GM19455 (cell line): ENCODE measurements around the gene COX5B.

Source experiments
- ATAC-seq: cut with Tn5 transposase; IDR thresholded peaks from one replicate; pipeline ENCODE4 v1.9.1; 2021; ENCODE audit not compliant: unreplicated experiment

The COX5B gene

DNA sequence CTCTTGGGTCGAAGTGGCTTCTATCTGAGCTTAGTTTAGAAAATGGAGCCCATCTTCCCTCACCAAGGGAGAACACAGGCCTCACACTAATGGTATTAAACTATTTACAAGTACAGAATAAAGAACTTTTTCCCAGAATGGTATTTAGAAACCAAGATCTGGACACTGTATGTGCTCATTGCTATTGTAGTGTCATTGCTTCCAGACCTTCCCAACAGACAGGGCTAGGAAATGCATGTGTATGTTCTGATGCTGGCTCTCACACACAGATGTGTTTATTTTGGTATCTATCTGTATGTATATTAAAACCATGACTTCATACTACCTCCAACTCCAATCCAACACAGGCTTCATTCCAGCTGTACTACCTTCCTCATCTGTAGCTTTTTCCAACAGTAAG is 8.0 kb downstream of the COX5B start:
- no peak for ATAC-seq

- ATAC-seq, result no peak
These were observed 8.4 kb downstream of the COX5B start for GRCh38 chr2:97654309-97654708.

DNA sequence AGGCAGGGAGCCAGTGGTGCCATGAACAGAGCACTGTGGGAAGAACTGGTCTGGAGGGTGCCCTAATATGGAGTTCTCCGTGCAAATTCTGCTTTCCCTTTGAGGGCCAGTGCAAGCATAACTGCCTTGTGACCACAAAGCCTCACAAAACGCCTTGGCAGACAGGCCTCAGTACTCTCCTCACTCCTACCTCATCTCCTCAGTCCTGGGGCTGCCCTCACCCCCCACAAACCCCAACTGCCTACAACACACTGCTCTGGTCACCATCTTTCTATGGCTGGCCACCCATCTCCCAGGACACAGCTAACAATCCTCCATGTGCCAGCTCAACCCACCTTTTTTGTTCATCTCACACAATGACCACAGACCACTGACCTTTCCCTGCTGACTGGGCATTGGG is 8.9 kb downstream of the COX5B start:
- ATAC-seq, result no peak

- ATAC-seq, result no peak
These were observed 10.4 kb downstream of the COX5B start for GRCh38 chr2:97656129-97656755.

DNA sequence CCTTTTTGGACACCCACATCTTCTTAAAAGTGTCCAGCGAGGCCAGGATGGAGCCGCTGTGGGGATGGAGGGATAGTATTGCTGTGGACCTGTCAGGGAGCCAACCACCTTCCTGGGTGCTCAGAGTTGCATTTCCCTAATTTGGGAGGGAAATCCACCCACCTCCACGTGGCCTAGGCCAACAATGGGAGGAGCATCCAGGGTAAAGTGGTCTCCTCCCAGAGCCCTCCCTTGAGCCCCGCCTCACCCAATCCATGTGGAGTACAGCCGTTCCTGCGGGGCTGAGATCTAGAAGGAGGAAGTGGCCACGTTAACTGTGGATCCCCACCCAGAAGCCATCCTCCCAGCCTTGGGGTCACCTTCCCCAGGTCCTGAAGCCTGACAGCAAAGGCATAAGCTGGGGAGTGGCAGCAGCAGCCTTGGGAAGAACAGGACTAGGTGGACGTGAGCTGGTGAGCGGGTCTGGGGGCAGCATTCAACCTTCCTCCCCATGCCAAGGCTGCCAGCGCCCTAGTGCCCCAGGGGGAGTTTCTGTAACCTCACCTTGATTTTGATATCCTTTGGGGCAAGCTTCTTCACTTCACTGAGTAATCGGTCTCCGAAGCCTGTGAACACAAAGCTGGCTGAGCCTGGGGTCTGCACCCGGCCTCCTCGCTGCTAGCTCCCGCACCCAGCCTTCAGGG is 11.2 kb downstream of the COX5B start:
- ATAC-seq, result no peak

- ATAC-seq, result no peak
These were observed 12.3 kb downstream of the COX5B start for GRCh38 chr2:97657986-97658690.

GRCh38 chr2:97658691-97659157 is 12.9 kb downstream of the COX5B start:
- no peak for ATAC-seq

- ATAC-seq, result no peak
These were observed 13.6 kb downstream of the COX5B start for GRCh38 chr2:97659256-97660043.

DNA sequence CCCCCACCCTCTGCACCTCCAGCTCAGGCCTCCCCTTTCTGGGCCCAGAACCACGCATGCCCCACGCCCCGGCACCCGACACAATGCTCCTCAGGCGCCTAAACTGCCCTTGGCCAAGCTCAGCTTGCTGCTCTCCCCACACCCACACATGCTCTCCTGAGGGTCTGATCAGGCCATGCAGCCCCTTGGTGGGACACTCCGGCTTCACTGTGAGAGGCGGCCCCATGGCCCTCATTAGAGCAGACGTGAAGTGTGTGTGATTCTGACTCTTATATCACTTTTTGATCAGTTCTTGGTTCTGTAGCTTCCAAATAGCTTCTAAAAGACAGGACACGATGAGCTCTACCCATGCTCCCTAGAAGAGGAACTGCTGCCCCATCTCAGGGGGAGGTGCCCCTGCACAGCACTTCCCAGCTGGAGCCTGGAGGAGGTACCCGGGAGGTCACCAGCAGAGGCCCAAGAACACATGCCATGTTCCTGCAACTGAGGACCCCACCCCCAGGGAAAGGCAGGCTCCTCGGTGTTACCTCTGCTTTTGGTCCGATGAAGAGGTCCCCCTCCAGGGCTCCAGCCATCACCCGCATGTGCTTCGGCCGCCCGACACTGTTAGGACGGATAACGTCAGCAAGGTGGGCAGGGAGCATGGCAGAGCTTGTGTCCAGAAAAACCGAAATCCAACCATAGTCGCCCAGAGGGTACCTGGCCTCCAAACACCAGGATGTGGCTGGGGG is 14.3 kb downstream of the COX5B start:
- ATAC-seq, result no peak

DNA sequence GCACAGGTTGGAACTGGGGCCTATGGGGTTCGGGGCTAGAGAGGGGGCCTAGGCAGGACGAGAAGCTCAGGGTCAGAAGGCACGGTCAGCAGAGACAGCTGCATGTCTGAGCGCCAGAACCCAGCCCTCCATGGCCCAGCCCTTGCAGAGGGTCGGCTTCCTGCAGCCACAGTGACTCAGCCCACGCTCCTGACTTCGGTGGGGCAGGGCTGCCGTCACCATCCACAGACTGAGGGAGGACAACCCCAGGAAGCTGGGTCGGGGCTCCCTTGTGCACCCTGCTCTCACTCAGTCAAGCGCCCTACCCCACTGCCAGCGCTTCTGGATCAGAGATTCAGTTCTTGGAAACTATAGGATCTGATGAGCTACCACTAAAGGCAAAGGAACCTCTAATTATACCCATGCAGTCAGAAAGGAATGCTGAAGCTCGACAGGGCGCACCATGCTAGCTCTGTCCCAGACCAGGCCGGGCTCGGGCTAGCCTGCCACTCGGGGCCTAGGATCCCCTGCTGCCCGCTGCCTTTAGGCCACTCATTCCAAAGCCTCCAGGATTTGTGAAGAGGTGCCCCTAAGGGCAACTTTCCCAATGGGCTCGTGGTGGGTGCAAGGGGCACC is 15.0 kb downstream of the COX5B start:
- no peak for ATAC-seq

DNA sequence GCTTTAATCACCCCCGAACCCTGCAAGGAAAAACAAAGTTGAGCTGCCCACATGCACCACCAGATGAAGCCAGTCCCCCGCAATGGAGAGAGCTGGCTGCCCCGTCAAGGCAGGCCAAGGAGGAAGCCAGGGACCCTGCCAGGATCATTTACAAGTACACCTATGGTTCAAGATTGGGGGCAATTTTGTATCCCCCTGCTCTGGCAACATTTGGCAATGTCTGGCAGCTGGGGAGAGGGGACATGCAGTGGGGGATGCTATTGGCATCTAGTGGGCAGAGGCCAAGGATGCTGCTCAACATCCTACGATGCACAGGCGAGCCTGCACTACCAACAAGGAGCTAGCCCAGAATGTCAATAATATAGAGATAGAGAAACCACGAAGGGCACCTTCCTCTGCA is 16.1 kb downstream of the COX5B start:
- ATAC-seq, result no peak

GRCh38 chr2:97662386-97662894 is 16.6 kb downstream of the COX5B start:
- no peak for ATAC-seq

DNA sequence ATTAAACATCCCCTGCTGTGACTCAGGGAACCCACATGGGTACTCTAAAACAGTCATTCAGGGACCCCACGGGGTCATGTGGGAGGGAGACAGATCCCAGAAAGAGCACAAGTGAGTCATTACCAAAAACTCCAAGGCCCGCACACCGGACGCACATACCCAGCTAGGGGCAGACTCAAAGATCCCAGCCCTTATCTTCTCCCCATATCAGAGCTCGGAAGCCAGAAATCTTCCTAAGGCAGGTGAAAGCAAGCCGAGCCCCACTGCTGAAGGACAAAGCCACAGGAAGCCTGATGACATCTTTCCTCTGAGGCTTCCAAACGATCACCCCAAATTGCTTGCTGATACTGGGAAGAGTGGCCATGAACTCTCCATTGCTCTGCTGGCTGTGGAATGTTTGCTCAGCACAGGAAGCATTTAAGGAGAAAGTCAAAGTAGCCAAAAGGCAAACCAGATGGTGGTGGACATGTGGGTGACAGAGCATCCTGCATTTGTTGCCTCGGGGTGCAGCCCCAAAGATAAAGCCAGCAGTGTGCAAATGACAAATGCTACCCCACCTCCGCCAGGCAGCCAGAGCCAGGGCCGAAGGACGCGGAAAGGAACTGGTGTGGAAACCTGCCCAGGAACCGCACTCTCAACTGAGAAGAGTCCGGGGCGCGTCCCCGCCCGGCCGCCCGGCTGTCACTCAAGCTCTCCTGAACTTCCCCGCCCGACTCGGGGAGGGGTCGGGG is 17.2 kb downstream of the COX5B start:
- peak; percentile 39 for ATAC-seq

GRCh38 chr2:97663626-97663961 is 17.7 kb downstream of the COX5B start:
- no peak for ATAC-seq

- peak; percentile 93 for ATAC-seq
These were observed 18.2 kb downstream of the COX5B start, which contains the start of gene ACTR1B for GRCh38 chr2:97663962-97664635. ACTR1B (minus strand) TSS chr2:97664044; CDS start chr2:97663890, 154 bp downstream.

GRCh38 chr2:97664636-97664970 is 18.7 kb downstream of the COX5B start:
- no peak for ATAC-seq

GRCh38 chr2:97669448-97669847 is 23.6 kb downstream of the COX5B start, which contains the start of gene C2orf92:
C2orf92 (plus strand) TSS chr2:97669713; CDS start chr2:97669789, 76 bp downstream.
- no peak for ATAC-seq

DNA sequence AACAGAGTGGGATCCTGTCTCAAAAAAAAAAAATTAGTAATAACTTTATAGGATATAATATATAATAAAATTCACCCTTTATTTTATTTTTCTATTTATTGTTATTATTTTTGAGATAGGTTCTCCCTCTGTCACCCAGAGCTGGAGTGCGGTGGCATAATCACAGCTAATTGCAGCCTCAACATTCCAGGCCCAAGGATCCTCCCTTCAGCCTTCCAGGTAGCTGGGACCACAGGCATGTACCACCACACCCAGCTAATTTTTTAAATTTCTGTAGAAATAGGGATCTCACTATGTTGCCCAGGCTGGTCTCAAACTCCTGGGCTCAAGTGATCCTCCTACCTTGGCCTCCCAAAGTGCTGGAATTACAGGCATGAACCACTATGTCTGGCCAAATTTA is 24.6 kb downstream of the COX5B start:
- no peak for ATAC-seq

DNA sequence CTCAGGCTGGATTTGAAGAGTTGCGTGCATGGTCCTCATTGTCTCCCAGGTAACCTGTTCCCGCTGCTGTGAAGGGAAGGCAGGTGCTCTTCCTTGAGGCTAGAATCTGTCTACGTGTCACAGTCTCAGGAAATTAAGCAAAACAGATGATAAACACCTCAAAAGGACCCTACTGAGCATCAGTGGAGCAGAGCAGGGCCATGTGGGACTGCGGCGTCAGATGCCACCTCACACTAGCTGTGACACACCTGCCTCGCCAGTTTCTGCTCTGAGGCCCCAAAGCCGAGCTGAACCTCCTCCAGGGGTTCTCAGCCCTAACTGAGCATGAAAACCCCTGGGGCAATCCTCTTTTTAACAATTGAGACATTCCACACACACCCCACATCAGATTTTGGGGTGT is 25.7 kb downstream of the COX5B start:
- no peak for ATAC-seq
